ENCODE measurements around the gene TDRD7.

DNA sequence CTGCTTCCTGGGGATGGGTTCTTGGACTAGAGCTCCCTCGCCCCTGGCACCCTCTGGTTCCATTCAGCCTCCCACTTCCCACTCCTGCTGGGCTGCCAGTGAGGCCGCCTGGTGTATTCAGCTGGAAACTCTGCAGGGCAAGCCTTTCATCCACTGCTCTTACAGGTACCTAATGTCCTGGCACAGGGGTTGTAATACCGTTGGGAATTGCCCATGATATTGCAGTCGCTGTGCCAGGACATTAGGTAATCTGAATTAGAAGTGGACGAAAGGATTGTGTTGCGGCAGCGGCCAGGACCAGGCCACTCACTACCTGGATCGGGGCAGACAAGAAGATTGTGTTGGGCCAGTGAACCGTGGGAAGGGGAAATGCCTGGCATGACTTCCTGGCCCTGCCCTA is 102.6 kb downstream of the TDRD7 start:
- TF ChIP-seq, protein P1, sequence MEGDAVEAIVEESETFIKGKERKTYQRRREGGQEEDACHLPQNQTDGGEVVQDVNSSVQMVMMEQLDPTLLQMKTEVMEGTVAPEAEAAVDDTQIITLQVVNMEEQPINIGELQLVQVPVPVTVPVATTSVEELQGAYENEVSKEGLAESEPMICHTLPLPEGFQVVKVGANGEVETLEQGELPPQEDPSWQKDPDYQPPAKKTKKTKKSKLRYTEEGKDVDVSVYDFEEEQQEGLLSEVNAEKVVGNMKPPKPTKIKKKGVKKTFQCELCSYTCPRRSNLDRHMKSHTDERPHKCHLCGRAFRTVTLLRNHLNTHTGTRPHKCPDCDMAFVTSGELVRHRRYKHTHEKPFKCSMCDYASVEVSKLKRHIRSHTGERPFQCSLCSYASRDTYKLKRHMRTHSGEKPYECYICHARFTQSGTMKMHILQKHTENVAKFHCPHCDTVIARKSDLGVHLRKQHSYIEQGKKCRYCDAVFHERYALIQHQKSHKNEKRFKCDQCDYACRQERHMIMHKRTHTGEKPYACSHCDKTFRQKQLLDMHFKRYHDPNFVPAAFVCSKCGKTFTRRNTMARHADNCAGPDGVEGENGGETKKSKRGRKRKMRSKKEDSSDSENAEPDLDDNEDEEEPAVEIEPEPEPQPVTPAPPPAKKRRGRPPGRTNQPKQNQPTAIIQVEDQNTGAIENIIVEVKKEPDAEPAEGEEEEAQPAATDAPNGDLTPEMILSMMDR (IDR thresholded peaks at IDR 0.05), result no peak
- no peak for TF ChIP-seq EZH2 (IDR thresholded peaks at IDR 0.05; ENCODE audit: borderline replicate concordance, insufficient read depth, low read depth, low read length, poor library complexity, severe bottlenecking)

Measured in B cell (primary cell).